CD4-positive, alpha-beta T cell (primary cell): Measurements from ENCODE around the gene KDM1B. TPM values are rescaled to one million over a fixed set of nuclear protein-coding genes. Genes with fewer than 3 reads are reported as not detected.
"Not testable (repeated sequence)": the region's sequence is repeated elsewhere in the genome, so short reads cannot be mapped to it uniquely, and the experiment has no call there.

ENCODE experiments used
- ATAC-seq: fragments of 200-7000 bp; cut with Tn5 transposase; one replicate; pipeline ENCODE4 v1.10.0; 2022; ENCODE audit warnings: mild to moderate bottlenecking; ENCODE audit not compliant: poor library complexity
- CTCF ChIA-PET: fragments of 350-600 bp; sonication (Branson Sonifier 250); formaldehyde crosslinking; loops from one replicate; lab custom pipeline; 2021; ENCODE audit warnings: antibody characterized with exemption, inconsistent platforms; lab: Charles Lee
- POLR2A ChIA-PET: fragments of 350-600 bp; sonication (Branson Sonifier 250); formaldehyde crosslinking; loops from one replicate; lab custom pipeline; 2021; ENCODE audit warnings: antibody characterized with exemption, inconsistent platforms; lab: Charles Lee
- DNase-seq, 14 experiments: peaks; one replicate each; pipeline ENCODE4 v3.0.0-alpha.2; 2013 to 2020; ENCODE audit warnings: mixed read lengths in 2 of 14
- H3K27ac ChIP-seq, 2 donors: one replicate each; pipeline versions ENCODE4 v1.5.1 to v1.7.0; 2013; ENCODE audit warnings: low read length in 2 of 2, low read depth in 1 of 2, mild to moderate bottlenecking in 1 of 2
- H3K27me3 ChIP-seq, 2 experiments: 1 replicate in 1 of 2; 2 replicates in 1 of 2; pipeline versions ENCODE4 v1.6.1 to v1.7.0; 2013; ENCODE audit warnings: low read length in 2 of 2, control low read depth in 1 of 2, mild to moderate bottlenecking in 1 of 2, moderate library complexity in 1 of 2; ENCODE audit not compliant: insufficient read depth in 2 of 2, control insufficient read depth in 1 of 2
- H3K36me3 ChIP-seq: one replicate; pipeline ENCODE4 v1.6.1; 2013; ENCODE audit warnings: low read length, control low read depth; ENCODE audit not compliant: insufficient read depth
- H3K4me1 ChIP-seq: one replicate; pipeline ENCODE4 v1.6.1; 2013; ENCODE audit warnings: low read length, control low read depth; ENCODE audit not compliant: insufficient read depth
- H3K4me3 ChIP-seq: one replicate; pipeline ENCODE4 v1.5.1; 2013; ENCODE audit warnings: mild to moderate bottlenecking, low read length, moderate library complexity
- H3K9me3 ChIP-seq, 2 experiments: 1 replicate in 1 of 2; 2 replicates in 1 of 2; pipeline versions ENCODE4 v1.6.1 to v1.7.0; 2013; ENCODE audit warnings: low read length in 2 of 2, mild to moderate bottlenecking in 2 of 2, control low read depth in 1 of 2, moderate library complexity in 1 of 2; ENCODE audit not compliant: control insufficient read depth in 1 of 2, insufficient read depth in 1 of 2
- H3K27ac Mint-ChIP-seq: one replicate; pipeline ENCODE4 v1.8.0; 2020; ENCODE audit warnings: mixed read lengths
- H3K27me3 Mint-ChIP-seq: one replicate; pipeline ENCODE4 v1.8.0; 2021; ENCODE audit warnings: mixed read lengths
- H3K36me3 Mint-ChIP-seq: one replicate; pipeline ENCODE4 v1.8.0; 2021; ENCODE audit warnings: low read depth, mixed read lengths
- H3K4me1 Mint-ChIP-seq: one replicate; pipeline ENCODE4 v1.8.0; 2021; ENCODE audit warnings: low read depth, mixed read lengths
- H3K4me3 Mint-ChIP-seq: one replicate; pipeline ENCODE4 v1.8.0; 2020; ENCODE audit warnings: mild to moderate bottlenecking, mixed read lengths
- H3K9me3 Mint-ChIP-seq: one replicate; pipeline ENCODE4 v1.8.0; 2020; ENCODE audit warnings: mixed read lengths
- CTCF ChIP-seq: fragments of 200-600 bp; IDR thresholded peaks from one replicate; pipeline ENCODE4 v1.8.0; 2022; ENCODE audit warnings: antibody characterized with exemption, mild to moderate bottlenecking
- intact Hi-C, 2 experiments: fragments of 100-400 bp; cut with DNase I in 1 of 2; cut with micrococcal nuclease in 1 of 2; formaldehyde crosslinking; loops; one replicate each; pipeline versions ENCODE4 v1.15.1 to v1.9.0; 2023 to 2025; cut with DNase I, micrococcal nuclease
- total RNA-seq, 174 experiments: library from RNA in 2 of 174; stranded (reverse) in 2 of 174; gene quantifications; one replicate each; pipeline ENCODE4 v1.2.3 and lab custom pipeline; 2021 to 2026

KDM1B gene
- total RNA-seq, 2 experiments from 2014 or later: 4.4 to 6.0 TPM

GRCh38 chr6:18206591-18206990 is 51.4 kb downstream of the KDM1B start:
- ATAC-seq (no peak), DNase-seq (no peak)
- no peaks in the 10 kb centered on the region for H3K27me3 Mint-ChIP-seq
- CTCF ChIA-PET: no interaction called here
- no peak overlapping the region for H3K27ac Mint-ChIP-seq
- Histone ChIP-seq H3K4me1 (no peaks in the 10 kb centered on the region), H3K36me3 (peaks cover 28% of the 10 kb centered on the region), H3K9me3 (no peaks in the 10 kb centered on the region), H3K27me3 (no peaks in the 10 kb centered on the region), H3K4me3 (no peak overlapping the region), H3K27ac (no peak overlapping the region)
- H3K4me3 Mint-ChIP-seq: no peak overlapping the region
- intact Hi-C loops: no loop called here
- H3K9me3 Mint-ChIP-seq: no peaks in the 10 kb centered on the region
- POLR2A ChIA-PET: no interaction called here
- peaks cover 6% of the 10 kb centered on the region for H3K4me1 Mint-ChIP-seq
- peaks cover 56% of the 10 kb centered on the region for H3K36me3 Mint-ChIP-seq
- TF ChIP-seq CTCF: no peak

- H3K36me3 Mint-ChIP-seq: peaks cover 54% of the 10 kb centered on the region
- no peak for TF ChIP-seq CTCF
- Histone ChIP-seq H3K27me3 (no peaks in the 10 kb centered on the region), H3K27ac (no peak overlapping the region), H3K9me3 (no peaks in the 10 kb centered on the region), H3K36me3 (peaks cover 25% of the 10 kb centered on the region), H3K4me3 (no peak overlapping the region), H3K4me1 (no peaks in the 10 kb centered on the region)
- H3K27ac Mint-ChIP-seq: no peak overlapping the region
- no peak overlapping the region for H3K4me3 Mint-ChIP-seq
- H3K9me3 Mint-ChIP-seq: no peaks in the 10 kb centered on the region
- H3K27me3 Mint-ChIP-seq: no peaks in the 10 kb centered on the region
- intact Hi-C loops: no loop called here
- no peak for ATAC-seq
- H3K4me1 Mint-ChIP-seq: peaks cover 7% of the 10 kb centered on the region
- ChIA-PET CTCF (no interaction called here), POLR2A (no interaction called here)
- no peak for DNase-seq
Observed at GRCh38 chr6:18207438-18207837, 52.2 kb downstream of the KDM1B start.

- Histone ChIP-seq H3K27ac (no peak overlapping the region), H3K9me3 (no peaks in the 10 kb centered on the region), H3K36me3 (peaks cover 24% of the 10 kb centered on the region), H3K27me3 (no peaks in the 10 kb centered on the region), H3K4me1 (no peaks in the 10 kb centered on the region), H3K4me3 (no peak overlapping the region)
- TF ChIP-seq CTCF: no peak
- ChIA-PET POLR2A (interaction anchor here (0.5 kb wide), 1 partner anchor 110 kb away, joined by 3 read pairs; no protein-coding TSS in a partner anchor), CTCF (no interaction called here)
- peaks cover 54% of the 10 kb centered on the region for H3K36me3 Mint-ChIP-seq
- H3K4me1 Mint-ChIP-seq: peaks cover 7% of the 10 kb centered on the region
- ATAC-seq (no peak), DNase-seq (no peak)
- H3K9me3 Mint-ChIP-seq: no peaks in the 10 kb centered on the region
- no peaks in the 10 kb centered on the region for H3K27me3 Mint-ChIP-seq
- H3K4me3 Mint-ChIP-seq: no peak overlapping the region
- no peak overlapping the region for H3K27ac Mint-ChIP-seq
- intact Hi-C loops: no loop called here
Observed at GRCh38 chr6:18207949-18208348, 52.7 kb downstream of the KDM1B start.

GRCh38 chr6:18208778-18209177 is 53.6 kb downstream of the KDM1B start:
- Mint-ChIP-seq H3K4me1 (peaks cover 12% of the 10 kb centered on the region), H3K36me3 (peaks cover 55% of the 10 kb centered on the region)
- H3K27me3 ChIP-seq, H3K9me3 Mint-ChIP-seq, H3K4me1 ChIP-seq, CTCF ChIA-PET, H3K4me3 ChIP-seq, H3K4me3 Mint-ChIP-seq, H3K27ac Mint-ChIP-seq, ATAC-seq, H3K27me3 Mint-ChIP-seq, H3K9me3 ChIP-seq, intact Hi-C loops, DNase-seq, POLR2A ChIA-PET, H3K27ac ChIP-seq: not testable (repeated sequence)
- H3K36me3 ChIP-seq: peaks cover 23% of the 10 kb centered on the region
